AG04450 (cell line): ENCODE data around the gene OAT. TPM values are rescaled to one million over a fixed set of nuclear protein-coding genes. Genes with fewer than 3 reads are reported as not detected.

Experiments used
- CTCF ChIA-PET: fragments of 300-600, 350-600 bp; formaldehyde crosslinking; extraction: SDS; loops from one replicate; lab custom pipeline; 2022; ENCODE audit warnings: antibody characterized with exemption, inconsistent platforms; lab: Charles Lee
- POLR2A ChIA-PET: fragments of 350-600 bp; formaldehyde crosslinking; extraction: SDS; loops from one replicate; lab custom pipeline; 2021; ENCODE audit warnings: antibody characterized with exemption, inconsistent platforms; lab: Yijun Ruan, JAX
- DNase-seq: peaks from one replicate; pipeline ENCODE4 v3.0.0-alpha.2; 2011; ENCODE audit warnings: low read depth, low spot score
- H3K27ac ChIP-seq: one replicate; pipeline ENCODE4 v1.5.1; 2012; ENCODE audit warnings: low read depth, low read length, control low read depth
- H3K27me3 ChIP-seq: one replicate; pipeline ENCODE4 v1.6.0; 2012; ENCODE audit warnings: low read length; ENCODE audit not compliant: control insufficient read depth, insufficient read depth
- H3K4me3 ChIP-seq: 2 replicates; pipeline ENCODE4 v1.5.1; 2011; ENCODE audit warnings: mild to moderate bottlenecking, low read depth, low read length, control low read depth
- H3K9me3 ChIP-seq: 2 replicates; pipeline ENCODE4 v1.5.1; 2012; ENCODE audit warnings: low read length; ENCODE audit not compliant: control insufficient read depth, insufficient read depth
- polyA plus RNA-seq: library from polyadenylated mRNA; depleted of rRNA; stranded (reverse); fragments of >200 nt; gene quantifications from 2 replicates; pipeline ENCODE4 v1.2.3, GENCODE V29; 2011
- TF ChIP-seq, protein P1 (sequence below): IDR thresholded peaks from 2 replicates; pipeline ENCODE4 v1.5.1; 2011; ENCODE audit warnings: low read depth, low read length, control low read depth, inconsistent platforms

OAT gene
- polyA plus RNA-seq, 1 experiment: 182 TPM

- no peak overlapping the region for H3K4me3 ChIP-seq
- CTCF ChIA-PET: no interaction called here
- DNase-seq: no peak
- POLR2A ChIA-PET: no interaction called here
- peaks cover 21% of the 10 kb centered on the region for H3K27me3 ChIP-seq
- H3K9me3 ChIP-seq: no peaks in the 10 kb centered on the region
- no peak overlapping the region for H3K27ac ChIP-seq
- TF ChIP-seq, protein P1, sequence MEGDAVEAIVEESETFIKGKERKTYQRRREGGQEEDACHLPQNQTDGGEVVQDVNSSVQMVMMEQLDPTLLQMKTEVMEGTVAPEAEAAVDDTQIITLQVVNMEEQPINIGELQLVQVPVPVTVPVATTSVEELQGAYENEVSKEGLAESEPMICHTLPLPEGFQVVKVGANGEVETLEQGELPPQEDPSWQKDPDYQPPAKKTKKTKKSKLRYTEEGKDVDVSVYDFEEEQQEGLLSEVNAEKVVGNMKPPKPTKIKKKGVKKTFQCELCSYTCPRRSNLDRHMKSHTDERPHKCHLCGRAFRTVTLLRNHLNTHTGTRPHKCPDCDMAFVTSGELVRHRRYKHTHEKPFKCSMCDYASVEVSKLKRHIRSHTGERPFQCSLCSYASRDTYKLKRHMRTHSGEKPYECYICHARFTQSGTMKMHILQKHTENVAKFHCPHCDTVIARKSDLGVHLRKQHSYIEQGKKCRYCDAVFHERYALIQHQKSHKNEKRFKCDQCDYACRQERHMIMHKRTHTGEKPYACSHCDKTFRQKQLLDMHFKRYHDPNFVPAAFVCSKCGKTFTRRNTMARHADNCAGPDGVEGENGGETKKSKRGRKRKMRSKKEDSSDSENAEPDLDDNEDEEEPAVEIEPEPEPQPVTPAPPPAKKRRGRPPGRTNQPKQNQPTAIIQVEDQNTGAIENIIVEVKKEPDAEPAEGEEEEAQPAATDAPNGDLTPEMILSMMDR: no peak
Observed at GRCh38 chr10:124376411-124376810, 42.3 kb downstream of the OAT start.

GRCh38 chr10:124375691-124376090, 43.0 kb downstream of the OAT start:
- Histone ChIP-seq H3K27ac (no peak overlapping the region), H3K9me3 (no peaks in the 10 kb centered on the region), H3K4me3 (no peak overlapping the region), H3K27me3 (peaks cover 23% of the 10 kb centered on the region)
- no peak for DNase-seq
- CTCF ChIA-PET: interaction anchor here (1.5 kb wide), 1 partner anchor 13 kb away, joined by 4 read pairs; no protein-coding TSS in a partner anchor
- POLR2A ChIA-PET: no interaction called here
- TF ChIP-seq, protein P1: no peak

GRCh38 chr10:124375353-124375614, 43.4 kb downstream of the OAT start:
- ChIA-PET POLR2A (no interaction called here), CTCF (interaction anchor here (1.5 kb wide), 1 partner anchor 14 kb away, joined by 4 read pairs; no protein-coding TSS in a partner anchor)
- H3K27ac ChIP-seq: no peak overlapping the region
- H3K4me3 ChIP-seq: no peak overlapping the region
- no peaks in the 10 kb centered on the region for H3K9me3 ChIP-seq
- peaks cover 23% of the 10 kb centered on the region for H3K27me3 ChIP-seq
- TF ChIP-seq, protein P1: no peak
- DNase-seq: no peak

DNA sequence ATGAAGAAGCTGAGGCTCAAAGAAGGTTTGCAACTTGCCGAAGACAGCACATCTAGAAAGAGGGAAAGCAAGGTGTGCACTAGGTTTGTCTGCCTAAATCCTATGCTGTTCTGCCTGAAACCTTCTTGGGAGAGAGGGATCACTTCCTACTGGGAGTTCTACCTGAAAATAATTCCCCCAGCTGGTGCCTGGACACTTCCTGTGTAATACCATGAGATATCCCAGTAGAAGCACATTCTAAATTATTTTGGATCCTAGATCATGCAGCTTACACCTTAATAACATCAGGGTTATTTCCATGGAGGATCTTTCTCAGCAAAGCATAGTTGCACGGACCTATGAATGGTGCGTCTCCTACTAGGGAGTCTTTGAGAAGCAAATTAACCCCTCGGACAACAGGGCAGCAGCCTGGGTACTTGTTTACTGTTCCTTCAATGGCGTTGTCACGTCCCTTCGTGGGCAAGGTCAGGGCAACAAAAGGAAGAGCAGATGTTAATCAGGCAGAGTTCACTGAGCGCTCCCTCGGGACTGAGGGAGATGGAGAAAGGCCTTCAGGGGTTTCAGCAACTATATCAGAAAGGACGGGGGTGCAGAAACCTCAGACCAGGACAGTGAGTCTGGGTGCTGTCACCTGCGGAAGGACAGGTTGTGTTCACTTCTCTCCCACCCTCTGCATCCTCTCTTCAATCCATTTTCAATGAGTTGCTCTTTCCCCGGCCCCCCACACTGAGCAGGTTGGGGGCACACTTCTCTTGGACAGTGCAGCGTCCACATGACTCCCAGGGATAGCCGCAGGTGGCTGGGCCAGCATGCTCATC, 44.0 kb downstream of the OAT start:
- ChIA-PET CTCF (interaction anchor here (0.8 to 1.5 kb wide), 2 partner anchors 14 to 380 kb away, joined by 3 to 4 read pairs; no protein-coding TSS in a partner anchor), POLR2A (no interaction called here)
- no peak overlapping the region for H3K4me3 ChIP-seq
- no peaks in the 10 kb centered on the region for H3K9me3 ChIP-seq
- peaks cover 23% of the 10 kb centered on the region for H3K27me3 ChIP-seq
- no peak overlapping the region for H3K27ac ChIP-seq
- no peak for DNase-seq
- TF ChIP-seq, protein P1: no peak

DNA sequence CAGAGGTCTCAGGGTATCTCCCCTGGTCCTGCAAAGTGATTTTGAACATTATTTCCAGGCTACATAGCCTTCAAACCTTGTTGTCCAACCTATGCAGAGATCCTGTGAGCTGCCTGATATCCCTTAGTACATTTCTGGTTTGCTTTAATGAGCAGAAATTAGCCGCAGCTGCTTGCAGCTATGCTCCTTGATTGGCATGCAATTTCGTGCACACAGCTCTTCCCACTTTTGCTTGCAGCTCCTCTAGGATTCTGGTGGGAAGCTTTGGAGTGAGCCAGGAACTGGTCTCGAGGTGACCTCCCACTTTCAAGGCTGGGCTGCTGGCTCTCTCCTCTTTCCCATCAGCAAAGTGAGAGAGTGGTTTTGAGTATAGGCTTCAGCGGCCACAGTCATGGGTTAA, 45.8 kb downstream of the OAT start:
- no peaks in the 10 kb centered on the region; the same call in 1 of the 2 replicates for H3K9me3 ChIP-seq
- ChIA-PET CTCF (interaction anchor here (1.1 kb wide), 1 partner anchor 16 kb away, joined by 6 read pairs; no protein-coding TSS in a partner anchor), POLR2A (no interaction called here)
- no peak for DNase-seq
- TF ChIP-seq, protein P1: no peak
- H3K27ac ChIP-seq: no peak overlapping the region
- peaks cover 20% of the 10 kb centered on the region for H3K27me3 ChIP-seq
- no peak overlapping the region for H3K4me3 ChIP-seq
